ELR (cell line): Measurements from ENCODE around the gene OVOL1.
A peak's percentile ranks its signal among the peaks of the same experiment; 100 is the strongest.
"Not testable (repeated sequence)": the region's sequence is repeated elsewhere in the genome, so short reads cannot be mapped to it uniquely, and the experiment has no call there.

Experiments used
- DNase-seq: peaks from one replicate; pipeline ENCODE4 v3.0.0-alpha.2; 2015; ENCODE audit warnings: low read depth

Gene OVOL1

DNA sequence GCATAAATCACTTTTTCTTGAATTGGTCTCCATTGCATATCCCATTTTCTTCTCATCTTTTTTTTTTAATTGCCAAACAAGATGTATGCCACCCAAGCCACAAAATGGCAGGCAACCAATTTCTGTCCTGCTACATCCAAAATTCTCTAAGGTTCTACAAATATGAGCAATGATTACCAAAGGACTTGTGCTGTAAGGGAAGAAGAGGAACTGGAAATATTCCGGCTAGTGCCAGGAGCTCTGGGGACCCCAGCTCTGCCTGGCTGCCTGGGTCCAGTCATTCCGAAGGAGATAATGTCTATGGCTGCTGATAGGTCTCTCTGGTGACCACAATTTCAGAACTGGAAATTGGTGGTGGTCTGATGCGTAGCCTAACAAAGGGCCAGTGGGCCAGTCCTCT lies 29.8 kb downstream of the OVOL1 start:
- DNase-seq = no peak

- peak; percentile 14 for DNase-seq
These were observed 30.5 kb downstream of the OVOL1 start for GRCh38 chr11:65817312-65817834.

DNA sequence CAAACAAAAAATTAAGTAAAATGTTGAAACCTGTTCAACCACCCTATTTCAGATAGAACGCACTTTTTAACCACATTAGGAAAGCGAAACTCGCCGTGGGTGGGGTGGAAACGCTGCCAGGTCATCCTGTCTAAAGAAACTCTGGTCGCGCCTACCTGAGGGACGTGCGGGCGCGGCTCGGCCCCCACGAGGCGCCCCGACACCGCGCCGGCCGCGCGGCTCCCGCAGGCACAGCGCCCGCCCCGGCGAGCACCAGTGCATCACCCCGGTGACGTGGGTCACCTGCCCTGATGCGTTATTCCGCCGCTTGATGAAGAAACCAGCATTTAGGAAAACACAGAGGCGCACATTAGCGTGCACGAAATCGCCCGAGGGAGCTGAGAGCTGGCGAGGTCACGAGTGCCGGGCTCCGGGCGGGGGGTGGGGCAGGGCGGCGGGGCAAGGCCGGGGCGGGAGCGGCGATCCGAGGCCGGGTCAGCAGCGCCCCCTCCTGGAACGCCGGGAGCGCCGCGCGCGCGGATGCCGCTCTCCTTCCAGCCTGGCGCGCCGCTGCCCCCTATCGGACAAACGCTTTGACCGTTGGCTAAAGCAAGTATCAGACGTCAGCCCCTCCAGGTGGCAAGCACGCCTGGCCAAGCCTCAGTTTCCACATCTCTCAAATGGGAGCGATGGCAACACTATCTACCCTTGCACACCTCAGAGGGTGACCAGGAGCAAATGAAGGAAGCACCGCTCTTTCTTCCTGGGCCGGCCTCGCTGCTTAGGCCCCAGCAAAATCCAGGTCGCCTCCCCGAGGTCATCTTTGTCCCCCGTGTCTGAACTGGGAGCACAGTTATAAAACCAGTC lies 31.2 kb downstream of the OVOL1 start:
- DNase-seq = peak; percentile 89

- no peak for DNase-seq
These were observed 34.2 kb downstream of the OVOL1 start for GRCh38 chr11:65821107-65821506.

DNA sequence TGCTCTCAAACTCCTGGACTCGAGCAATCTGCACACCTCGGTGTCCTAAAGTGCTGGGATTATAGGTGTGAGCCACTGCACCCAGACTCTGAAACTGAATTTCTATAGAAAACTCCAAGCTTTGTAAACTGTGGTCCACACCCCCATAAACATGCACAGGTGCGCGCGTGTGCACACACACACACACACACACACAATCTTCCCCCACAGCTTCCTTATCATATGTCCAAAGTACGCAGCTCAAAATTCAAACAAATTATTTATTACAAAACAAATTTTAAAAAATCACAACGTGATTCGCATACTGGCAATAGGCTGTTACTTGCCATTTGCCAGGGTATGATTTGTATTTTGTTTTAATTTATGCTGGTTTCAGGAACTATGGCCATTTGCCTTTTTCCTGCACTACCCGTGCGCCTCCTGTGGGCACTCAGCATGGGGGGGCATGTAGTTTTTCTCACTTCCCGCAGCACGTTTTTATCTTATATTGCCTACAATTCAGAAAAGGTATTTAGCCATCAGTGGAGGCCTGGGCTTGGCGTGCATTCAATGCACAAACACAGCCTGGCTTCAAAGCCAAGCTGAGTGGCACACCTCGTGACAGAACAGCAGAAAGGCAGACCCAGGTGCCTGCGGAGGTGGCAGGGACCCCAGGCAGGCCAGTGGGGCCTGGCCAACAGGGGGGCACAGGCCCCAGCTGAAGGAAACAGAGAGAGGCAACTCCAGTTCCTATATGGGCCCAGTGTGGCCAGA lies 36.1 kb downstream of the OVOL1 start:
- no peak for DNase-seq

- DNase-seq = no peak
These were observed 40.3 kb downstream of the OVOL1 start for GRCh38 chr11:65826984-65827735.

DNA sequence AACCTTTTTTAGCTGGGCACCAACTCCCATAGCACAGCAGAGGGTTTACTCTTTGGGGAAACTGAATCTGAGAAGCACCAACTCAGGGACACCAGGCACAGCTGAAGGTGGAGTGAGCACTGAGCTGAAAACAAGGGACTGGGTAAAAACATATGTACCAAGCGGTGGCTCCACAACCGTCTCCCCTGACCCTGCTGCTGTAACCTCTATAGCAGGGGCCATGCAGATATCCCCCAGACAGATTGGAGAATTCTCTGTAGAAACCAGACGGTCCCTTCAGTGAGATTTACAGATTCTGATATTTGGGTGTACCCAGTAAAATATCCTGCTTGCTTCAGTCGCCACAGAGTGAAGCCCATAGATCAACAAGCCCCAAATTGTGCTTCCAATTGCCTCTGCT lies 42.6 kb downstream of the OVOL1 start:
- DNase-seq = no peak

DNA sequence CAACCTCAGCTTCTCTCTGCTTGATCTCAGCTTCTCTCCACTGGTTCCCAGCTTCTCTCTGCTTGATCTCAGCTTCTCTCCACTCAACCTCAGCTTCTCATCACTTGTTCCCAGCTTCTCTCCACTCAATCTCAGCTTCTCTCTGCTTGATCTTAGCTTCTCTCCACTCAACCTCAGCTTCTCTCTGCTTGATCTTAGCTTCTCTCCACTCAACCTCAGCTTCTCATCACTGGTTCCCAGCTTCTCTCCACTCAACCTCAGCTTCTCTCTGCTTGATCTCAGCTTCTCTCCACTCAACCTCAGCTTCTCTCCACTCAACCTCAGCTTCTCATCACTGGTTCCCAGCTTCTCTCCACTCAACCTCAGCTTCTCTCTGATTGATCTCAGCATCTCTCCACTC lies 45.4 kb downstream of the OVOL1 start:
- not testable (repeated sequence) for DNase-seq

DNA sequence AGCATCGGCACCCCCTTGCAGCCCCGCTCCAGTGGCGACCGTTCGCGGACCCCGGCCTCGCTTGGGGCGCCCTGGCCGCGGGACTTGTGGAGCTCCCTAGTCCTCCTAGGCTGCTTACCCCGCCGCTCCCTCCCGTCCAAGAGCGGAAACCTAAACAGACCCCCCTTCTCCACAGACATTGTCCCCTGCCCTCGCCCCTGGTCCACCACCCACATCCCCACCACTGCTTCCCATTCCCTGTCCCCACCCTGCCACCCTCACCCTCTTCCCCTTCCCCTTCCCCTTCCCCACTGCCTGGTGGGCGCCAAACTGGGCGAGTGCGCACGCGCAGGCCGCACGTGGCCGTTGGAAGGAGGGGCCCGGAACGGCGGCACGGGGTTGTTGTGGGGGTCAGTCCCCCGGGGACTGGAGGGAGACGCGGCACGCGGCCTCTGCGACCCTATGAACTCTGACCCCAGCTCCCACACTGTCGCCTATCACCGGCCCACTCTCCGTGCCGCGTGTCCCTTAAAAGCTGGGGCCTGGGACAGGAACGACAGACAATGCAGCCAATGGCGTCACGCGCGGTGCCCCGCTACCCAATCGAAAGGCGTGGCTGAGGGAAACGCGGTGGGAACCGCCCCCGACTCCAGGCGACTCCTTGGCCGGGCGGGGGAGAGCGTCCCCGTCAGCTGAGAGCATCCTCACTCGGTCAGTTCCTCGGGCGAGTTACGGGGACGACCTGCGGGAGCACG lies 46.6 kb downstream of the OVOL1 start, which contains the start of gene SNX32:
SNX32 (plus strand) TSS at position 667 of the 734 bp plus-strand sequence. CDS start 103 bp downstream, outside the sequence.
- peak; percentile 83 for DNase-seq

- DNase-seq = no peak
These were observed 47.3 kb downstream of the OVOL1 start for GRCh38 chr11:65834202-65834601.

GRCh38 chr11:65842144-65842543 lies 55.3 kb downstream of the OVOL1 start:
- no peak for DNase-seq

GRCh38 chr11:65843811-65844210 lies 56.9 kb downstream of the OVOL1 start:
- no peak for DNase-seq

DNA sequence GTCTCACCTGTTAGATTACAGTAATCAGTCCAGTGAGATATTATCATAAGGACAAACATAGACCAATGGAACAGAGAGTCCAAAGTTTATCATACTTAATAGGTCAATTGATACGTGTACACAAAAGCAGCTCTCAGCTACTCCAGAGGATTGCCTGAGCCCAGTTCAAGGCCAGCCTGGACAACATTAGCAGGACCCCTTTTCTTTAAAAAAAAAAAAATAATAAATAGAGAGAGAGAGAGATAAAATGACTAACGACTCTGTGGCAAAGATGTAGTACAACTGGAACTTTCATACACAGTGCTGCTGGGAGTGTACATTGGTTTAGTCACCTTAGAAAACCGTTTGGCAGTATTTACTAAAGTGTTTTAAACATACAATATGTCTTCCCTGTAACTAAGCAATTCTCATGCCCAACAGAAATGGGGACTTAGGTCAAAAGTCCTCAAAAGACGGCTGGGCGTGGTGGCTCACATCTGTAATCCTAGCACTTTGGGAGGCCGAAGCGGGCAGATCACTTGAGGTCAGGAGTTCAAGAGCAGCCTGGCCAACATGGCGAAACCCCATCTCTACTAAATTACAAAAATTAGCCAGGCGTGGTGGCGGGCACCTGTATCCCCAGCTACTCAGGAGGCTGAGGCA lies 57.5 kb downstream of the OVOL1 start:
- DNase-seq = no peak
